Activated B cell treated with CpG ODN at 0.5 μM for 24 hours (primary cell): ENCODE measurements around the gene GPR180. TPM values are rescaled to one million over a fixed set of nuclear protein-coding genes. Genes with fewer than 3 reads are reported as not detected.

Experiments
- ATAC-seq: fragments of 200-7000 bp; cut with Tn5 transposase; one replicate; pipeline ENCODE4 v1.10.0; 2021; ENCODE audit warnings: low read depth, mild to moderate bottlenecking, moderate library complexity
- CTCF ChIA-PET: fragments of 350-600 bp; sonication (Branson Sonifier 250); formaldehyde crosslinking; loops from one replicate; lab custom pipeline; 2021; ENCODE audit warnings: antibody characterized with exemption; lab: Charles Lee
- POLR2A ChIA-PET: fragments of 350-600 bp; sonication (Branson Sonifier 250); formaldehyde crosslinking; loops from one replicate; lab custom pipeline; 2021; ENCODE audit warnings: antibody characterized with exemption; lab: Charles Lee
- DNase-seq: peaks from one replicate; pipeline ENCODE4 v3.0.0; 2022
- H3K27ac Mint-ChIP-seq: one replicate; pipeline ENCODE4 v1.8.0; 2020; ENCODE audit warnings: mixed read lengths
- H3K27me3 Mint-ChIP-seq: one replicate; pipeline ENCODE4 v1.8.0; 2021; ENCODE audit warnings: mixed read lengths
- H3K36me3 Mint-ChIP-seq: one replicate; pipeline ENCODE4 v1.8.0; 2021; ENCODE audit warnings: low read depth, mixed read lengths
- H3K4me1 Mint-ChIP-seq: one replicate; pipeline ENCODE4 v1.8.0; 2021; ENCODE audit warnings: mixed read lengths
- H3K4me3 Mint-ChIP-seq: one replicate; pipeline ENCODE4 v1.8.0; 2020; ENCODE audit warnings: mild to moderate bottlenecking, mixed read lengths
- H3K9me3 Mint-ChIP-seq: one replicate; pipeline ENCODE4 v1.8.0; 2020; ENCODE audit warnings: mixed read lengths
- CTCF ChIP-seq: fragments of 200-600 bp; IDR thresholded peaks from one replicate; pipeline ENCODE4 v1.8.0; 2022; ENCODE audit warnings: antibody characterized with exemption, mild to moderate bottlenecking
- intact Hi-C: fragments of 100-400 bp; cut with micrococcal nuclease; formaldehyde crosslinking; loops from one replicate; pipeline ENCODE4 v1.15.1; 2024
- total RNA-seq: library from RNA; stranded (reverse); gene quantifications from 2 replicates; pipeline ENCODE4 v1.2.3, GENCODE V29; 2022

The GPR180 gene
- total RNA-seq, 1 donor from 2014 or later: 5.1 TPM

- POLR2A ChIA-PET: interaction anchor here (0.9 to 1.9 kb wide), 6 partner anchors 9 to 1082 kb away, joined by 3 to 92 read pairs (median 4); partner anchors contain the start of gene DNAJC3
- H3K36me3 Mint-ChIP-seq: peaks cover 26% of the 10 kb centered on the region
- peak overlapping the region; percentile 89 for H3K27ac Mint-ChIP-seq
- peaks cover 31% of the 10 kb centered on the region for H3K4me1 Mint-ChIP-seq
- ATAC-seq (peak; percentile 43), DNase-seq (peak; percentile 15)
- CTCF ChIA-PET: interaction anchor here (1.0 to 1.9 kb wide), 3 partner anchors 43 to 48 kb away, joined by 3 to 13 read pairs (median 4); no protein-coding TSS in a partner anchor
- H3K9me3 Mint-ChIP-seq: no peaks in the 10 kb centered on the region
- TF ChIP-seq CTCF: no peak
- intact Hi-C loops: loop anchor here (2.0 kb wide), 1 partner anchor 16 kb away; no protein-coding TSS in a partner anchor
- peak overlapping the region; percentile 91 for H3K4me3 Mint-ChIP-seq
- H3K27me3 Mint-ChIP-seq: no peaks in the 10 kb centered on the region
Observed at GRCh38 chr13:94595001-94595949, 6.4 kb upstream of the GPR180 start.

GRCh38 chr13:94595950-94596574, 5.6 kb upstream of the GPR180 start, which contains the start of gene TGDS:
Gene TGDS, minus strand, starts transcription at chr13:94596152. Its CDS starts 16 bp downstream, at chr13:94596136.
- intact Hi-C loops: loop anchor here (1.0 to 2.0 kb wide), 3 partner anchors 17 to 1081 kb away; partner anchors contain the start of gene DNAJC3
- ChIA-PET POLR2A (interaction anchor here (0.6 to 1.9 kb wide), 8 partner anchors 9 to 1081 kb away, joined by 3 to 92 read pairs (median 4); partner anchors contain the start of gene DNAJC3), CTCF (interaction anchor here (0.9 to 1.9 kb wide), 4 partner anchors 43 to 161 kb away, joined by 3 to 13 read pairs (median 4); no protein-coding TSS in a partner anchor)
- peak; percentile 97 for ATAC-seq
- no peak for TF ChIP-seq CTCF
- peaks cover 2% of the 10 kb centered on the region for H3K9me3 Mint-ChIP-seq
- H3K36me3 Mint-ChIP-seq: peaks cover 19% of the 10 kb centered on the region
- peaks cover 31% of the 10 kb centered on the region for H3K4me1 Mint-ChIP-seq
- peak within 1 kb of the TSS; percentile 89 for H3K27ac Mint-ChIP-seq
- H3K4me3 Mint-ChIP-seq: peak within 1 kb of the TSS; percentile 91
- peak; percentile 82 for DNase-seq
- no peaks in the 10 kb centered on the region for H3K27me3 Mint-ChIP-seq

GRCh38 chr13:94596575-94596971, 5.1 kb upstream of the GPR180 start:
- H3K36me3 Mint-ChIP-seq: peaks cover 16% of the 10 kb centered on the region
- intact Hi-C loops: loop anchor here (1.0 to 2.0 kb wide), 2 partner anchors 47 to 1080 kb away; partner anchors contain the start of gene DNAJC3
- ChIA-PET POLR2A (interaction anchor here (0.6 to 1.9 kb wide), 8 partner anchors 8 to 1080 kb away, joined by 3 to 92 read pairs (median 4); partner anchors contain the start of gene DNAJC3), CTCF (interaction anchor here (0.9 to 1.9 kb wide), 4 partner anchors 44 to 161 kb away, joined by 3 to 13 read pairs (median 4); no protein-coding TSS in a partner anchor)
- H3K9me3 Mint-ChIP-seq: peaks cover 2% of the 10 kb centered on the region
- no peak for TF ChIP-seq CTCF
- ATAC-seq (no peak), DNase-seq (no peak)
- H3K27ac Mint-ChIP-seq: peak overlapping the region; percentile 89
- peaks cover 33% of the 10 kb centered on the region for H3K4me1 Mint-ChIP-seq
- H3K27me3 Mint-ChIP-seq: no peaks in the 10 kb centered on the region
- H3K4me3 Mint-ChIP-seq: peak overlapping the region; percentile 91

DNA sequence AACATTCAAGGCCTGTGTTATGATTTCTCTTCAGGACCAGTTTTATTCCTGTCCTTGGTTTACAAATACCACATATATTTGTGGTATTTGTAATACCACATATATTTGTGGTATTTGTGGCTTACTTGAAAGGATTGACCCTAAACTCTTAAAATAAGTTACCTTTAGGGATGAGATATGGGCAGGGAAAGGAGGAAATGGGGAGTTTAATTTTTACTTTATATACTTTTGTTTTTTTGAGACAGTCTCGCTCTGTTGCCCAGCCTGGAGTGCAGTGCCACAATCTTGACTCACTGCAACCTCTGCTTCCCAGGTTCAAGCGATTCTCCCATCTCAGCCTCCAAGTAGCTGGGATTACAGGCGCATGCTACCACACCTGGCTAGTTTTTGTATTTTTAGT, 3.4 kb upstream of the GPR180 start:
- Mint-ChIP-seq H3K4me3 (no peak overlapping the region), H3K36me3 (peaks cover 9% of the 10 kb centered on the region), H3K27ac (no peak overlapping the region), H3K27me3 (no peaks in the 10 kb centered on the region), H3K9me3 (peaks cover 2% of the 10 kb centered on the region), H3K4me1 (peaks cover 41% of the 10 kb centered on the region)
- TF ChIP-seq CTCF: no peak
- DNase-seq (no peak), ATAC-seq (no peak)
- intact Hi-C loops: no loop called here
- ChIA-PET CTCF (no interaction called here), POLR2A (no interaction called here)
